GM23338 (cell line): ENCODE results near the gene ACOT2. TPM values are rescaled to one million over a fixed set of nuclear protein-coding genes. Genes with fewer than 3 reads are reported as not detected.

Experiments
- ATAC-seq: fragments of 200-7000 bp; cut with Tn5 transposase; 3 replicates; pipeline ENCODE4 v1.9.1; 2020
- DNase-seq: peaks from one replicate; pipeline ENCODE4 v3.0.0-alpha.2; 2015; ENCODE audit warnings: low spot score
- H2AFZ ChIP-seq: fragments of 200-600 bp; sonication (generic); 2 replicates; pipeline ENCODE4 v1.8.0; 2016; ENCODE audit warnings: antibody characterized with exemption, mild to moderate bottlenecking, moderate library complexity
- H3F3A ChIP-seq: fragments of 200-600 bp; sonication (generic); replicated peaks from 2 replicates; pipeline ENCODE4 v1.8.0; 2017; ENCODE audit warnings: antibody characterized with exemption, mixed run types, low read depth
- H3K27ac ChIP-seq: fragments of 200-600 bp; sonication (generic); 2 replicates; pipeline ENCODE4 v1.6.1; 2016; ENCODE audit warnings: low read depth
- H3K27me3 ChIP-seq: fragments of 200-600 bp; sonication (generic); 2 replicates; pipeline ENCODE4 v1.8.0; 2016; ENCODE audit warnings: mild to moderate bottlenecking, mixed run types, moderate library complexity; ENCODE audit not compliant: insufficient read depth
- H3K36me3 ChIP-seq: fragments of 200-600 bp; sonication (generic); 2 replicates; pipeline ENCODE4 v1.8.0; 2016; ENCODE audit warnings: mild to moderate bottlenecking; ENCODE audit not compliant: insufficient read depth
- H3K4me1 ChIP-seq: fragments of 200-600 bp; sonication (generic); 2 replicates; pipeline ENCODE4 v1.8.0; 2016; ENCODE audit warnings: mild to moderate bottlenecking, moderate library complexity; ENCODE audit not compliant: insufficient read depth
- H3K4me2 ChIP-seq: fragments of 200-600 bp; sonication (generic); 2 replicates; pipeline ENCODE4 v1.7.1; 2017; ENCODE audit warnings: mixed run types
- H3K4me3 ChIP-seq: fragments of 200-600 bp; sonication (generic); 2 replicates; pipeline ENCODE4 v1.6.1; 2016; ENCODE audit warnings: mixed run types
- H3K79me2 ChIP-seq: fragments of 200-600 bp; sonication (generic); replicated peaks from 2 replicates; pipeline ENCODE4 v1.8.0; 2017; ENCODE audit warnings: mild to moderate bottlenecking; ENCODE audit not compliant: insufficient read depth
- H3K9me2 ChIP-seq: fragments of 200-600 bp; sonication (generic); 2 replicates; pipeline ENCODE4 v1.8.0; 2017; ENCODE audit not compliant: insufficient read depth
- H4K20me1 ChIP-seq: fragments of 200-600 bp; sonication (generic); replicated peaks from 2 replicates; pipeline ENCODE4 v1.8.0; 2017; ENCODE audit warnings: mild to moderate bottlenecking; ENCODE audit not compliant: insufficient read depth
- H3K27ac Mint-ChIP-seq: 2 replicates; pipeline ENCODE4 v1.8.0; 2020; ENCODE audit warnings: inconsistent platforms, mild to moderate bottlenecking, moderate library complexity, mixed read lengths
- H3K27me3 Mint-ChIP-seq: 3 replicates; pipeline ENCODE4 v1.8.0; 2022; ENCODE audit warnings: low read depth, mild to moderate bottlenecking, moderate library complexity, mixed read lengths, inconsistent platforms; ENCODE audit not compliant: insufficient read depth, poor library complexity
- H3K36me3 Mint-ChIP-seq: 3 replicates; pipeline ENCODE4 v1.8.0; 2021; ENCODE audit warnings: low read depth, mild to moderate bottlenecking, inconsistent platforms, moderate library complexity, mixed read lengths
- H3K4me1 Mint-ChIP-seq: 3 replicates; pipeline ENCODE4 v1.8.0; 2020; ENCODE audit warnings: mild to moderate bottlenecking, inconsistent platforms, mixed read lengths
- H3K4me3 Mint-ChIP-seq: 3 replicates; pipeline ENCODE4 v1.8.0; 2021; ENCODE audit warnings: moderate library complexity, mild to moderate bottlenecking, inconsistent platforms, mixed read lengths
- H3K9me3 Mint-ChIP-seq: 3 replicates; pipeline ENCODE4 v1.8.0; 2020; ENCODE audit warnings: moderate library complexity, mild to moderate bottlenecking, inconsistent platforms, mixed read lengths
- CTCF ChIP-seq, 2 experiments: fragments of 200-600 bp in 1 of 2; sonication (generic) in 1 of 2; conservative IDR thresholded peaks; 2 replicates each; pipeline versions ENCODE4 v1.5.1 to v1.6.1; 2016 to 2017; ENCODE audit warnings: antibody characterized with exemption in 2 of 2, low read depth in 2 of 2, mild to moderate bottlenecking in 2 of 2, moderate library complexity in 1 of 2
- NANOG ChIP-seq: IDR thresholded peaks from 2 replicates; pipeline ENCODE4 v1.6.1; 2016; ENCODE audit warnings: antibody characterized with exemption, borderline replicate concordance
- POLR2AphosphoS5 ChIP-seq: IDR thresholded peaks from 2 replicates; pipeline ENCODE4 v1.6.1; 2016; ENCODE audit warnings: antibody characterized with exemption, low read depth
- STAT1 ChIP-seq: IDR thresholded peaks from one replicate; pipeline ENCODE4 v1.6.1; 2016; ENCODE audit warnings: antibody characterized with exemption; ENCODE audit not compliant: unreplicated experiment
- ZNF331 ChIP-seq: fragments of 250-450 bp; sonication (Bioruptor Pico); IDR thresholded peaks from 2 replicates; pipeline ENCODE4 v1.5.0; 2020; ENCODE audit warnings: low read depth, mild to moderate bottlenecking, moderate library complexity
- ZNF462 ChIP-seq: fragments of 250-450 bp; sonication (Bioruptor Pico); IDR thresholded peaks from 2 replicates; pipeline ENCODE4 v1.5.0; 2020; ENCODE audit warnings: mild to moderate bottlenecking, moderate library complexity
- polyA plus RNA-seq: library from polyadenylated mRNA; unstranded; fragments of >200 nt; fragmentation: Nextera tagmentation; extraction: Ambion mirVana; gene quantifications from 2 replicates; pipeline ENCODE4 v1.2.1, GENCODE V29; 2016
- total RNA-seq: library from RNA; depleted of rRNA; stranded (reverse); fragments of >200 nt; shearing (Covaris generic); gene quantifications from 2 replicates; pipeline ENCODE4 v1.2.3, GENCODE V29; 2014

ACOT2 gene
- total and polyA plus RNA-seq, 2 experiments from 2014 or later = 9.6 to 10.7 TPM

DNA sequence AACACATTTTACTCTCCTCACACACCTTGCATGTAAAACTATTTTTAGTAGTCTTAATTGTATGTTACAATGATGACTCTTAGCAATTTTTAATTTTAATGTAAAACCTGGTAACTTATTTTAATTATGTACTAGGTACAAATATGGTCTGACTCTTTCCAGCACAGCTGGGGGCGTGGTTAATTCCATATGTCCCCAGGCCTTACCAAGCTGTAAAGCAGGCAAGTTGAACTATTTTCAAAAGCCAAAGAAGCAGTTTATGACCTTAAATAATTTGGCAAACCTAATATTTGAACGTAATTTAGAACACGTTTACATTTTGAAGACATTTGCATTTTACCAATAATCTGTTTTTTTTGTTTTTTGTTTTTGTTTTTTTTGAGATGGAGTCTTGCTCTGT, 34.0 kb downstream of the ACOT2 start (continued):
- TF ChIP-seq ZNF462 (CRISPR knock-in tag) = no peak

DNA sequence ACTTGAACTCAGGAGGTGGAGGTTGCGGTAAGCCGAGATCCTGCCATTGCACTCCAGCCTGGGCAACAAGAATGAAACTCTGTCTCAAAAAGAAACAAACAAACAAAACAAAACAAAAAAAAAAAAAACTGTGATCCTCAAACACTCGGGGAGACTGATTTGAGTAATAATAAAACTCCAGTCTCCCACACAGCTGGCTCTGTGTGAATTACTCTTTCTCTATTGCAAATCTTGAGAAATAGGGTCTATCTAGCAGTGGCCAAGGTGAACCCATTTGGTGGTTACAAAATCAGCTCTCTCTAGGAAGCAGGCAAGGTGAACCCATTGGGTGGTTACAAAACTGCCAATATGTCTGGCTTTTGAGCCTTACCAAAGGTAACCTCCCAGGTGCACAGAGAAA, 37.3 kb downstream of the ACOT2 start:
- Histone ChIP-seq H3K36me3 (no peaks in the 10 kb centered on the region), H2AFZ (no peak overlapping the region), H3K27ac (no peak overlapping the region), H4K20me1 (no peaks in the 10 kb centered on the region), H3F3A (no peaks in the 10 kb centered on the region), H3K79me2 (no peaks in the 10 kb centered on the region), H3K4me1 (no peaks in the 10 kb centered on the region), H3K9me2 (0 out of 2 replicates have a peak, but pooled peaks cover 6% of the 10 kb centered on the region), H3K4me2 (no peak overlapping the region), H3K27me3 (no peaks in the 10 kb centered on the region), H3K4me3 (no peak overlapping the region)
- Mint-ChIP-seq H3K4me1 (no peaks in the 10 kb centered on the region; the same call in 2 of the 3 replicates), H3K27ac (no peak overlapping the region), H3K36me3 (peaks cover 19% of the 10 kb centered on the region; the same call in 2 of the 3 replicates), H3K27me3 (no peaks in the 10 kb centered on the region), H3K9me3 (peaks cover 34% of the 10 kb centered on the region), H3K4me3 (no peak overlapping the region)
- DNase-seq (no peak), ATAC-seq (no peak)
- TF ChIP-seq ZNF462 (CRISPR knock-in tag) (no peak), STAT1 (no peak), CTCF (conservative IDR thresholded peaks at IDR 0.05; ENCODE audit: low read depth in 2 of 2) (no peak), POLR2AphosphoS5 (no peak), ZNF331 (CRISPR knock-in tag) (no peak), NANOG (no peak)
